HG03521 (cell line): ENCODE data around the gene IFITM1.
"Not testable (repeated sequence)": the region's sequence is repeated elsewhere in the genome, so short reads cannot be mapped to it uniquely, and the experiment has no call there.

Experiments used
- ATAC-seq: cut with Tn5 transposase; IDR thresholded peaks from one replicate; pipeline ENCODE4 v1.9.1; 2021; ENCODE audit warnings: mild to moderate bottlenecking, moderate library complexity; ENCODE audit not compliant: unreplicated experiment

IFITM1 gene

DNA sequence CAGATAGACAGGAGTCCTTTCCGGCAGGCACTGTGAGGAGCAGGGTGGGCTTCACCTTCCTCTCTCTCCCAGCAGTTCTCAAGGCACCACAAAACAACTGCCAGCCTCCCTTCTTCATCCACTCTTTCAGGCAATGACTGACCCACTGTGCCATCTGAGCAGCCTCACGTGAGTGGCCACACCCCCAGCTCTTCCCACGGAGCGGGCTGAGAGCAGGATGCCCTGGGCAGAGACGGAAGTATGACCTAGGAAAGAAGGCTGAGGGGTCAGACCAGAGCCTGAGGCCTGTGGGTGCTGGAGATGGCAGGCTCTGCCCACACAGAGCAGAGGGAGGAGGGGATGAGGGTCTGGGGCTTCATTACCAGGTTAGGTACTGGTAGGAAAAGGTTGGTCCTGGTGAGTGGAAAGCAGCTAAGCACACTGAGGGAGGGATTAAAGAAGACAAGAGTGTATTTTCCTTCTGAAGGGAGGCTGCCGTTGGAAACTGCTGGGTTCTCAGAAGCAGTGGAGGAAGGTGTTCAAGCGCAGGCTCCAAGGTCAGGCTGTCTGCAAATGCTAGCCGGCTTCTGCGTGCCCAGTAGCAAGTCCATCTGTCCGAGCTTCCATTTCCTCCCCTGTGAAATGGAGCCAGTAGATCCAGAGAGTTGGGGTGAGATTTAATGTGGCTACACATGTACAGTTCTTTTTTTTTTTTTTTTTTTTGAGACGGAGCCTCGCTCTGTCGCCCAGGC is 31.0 kb upstream of the IFITM1 start:
- ATAC-seq: no peak

DNA sequence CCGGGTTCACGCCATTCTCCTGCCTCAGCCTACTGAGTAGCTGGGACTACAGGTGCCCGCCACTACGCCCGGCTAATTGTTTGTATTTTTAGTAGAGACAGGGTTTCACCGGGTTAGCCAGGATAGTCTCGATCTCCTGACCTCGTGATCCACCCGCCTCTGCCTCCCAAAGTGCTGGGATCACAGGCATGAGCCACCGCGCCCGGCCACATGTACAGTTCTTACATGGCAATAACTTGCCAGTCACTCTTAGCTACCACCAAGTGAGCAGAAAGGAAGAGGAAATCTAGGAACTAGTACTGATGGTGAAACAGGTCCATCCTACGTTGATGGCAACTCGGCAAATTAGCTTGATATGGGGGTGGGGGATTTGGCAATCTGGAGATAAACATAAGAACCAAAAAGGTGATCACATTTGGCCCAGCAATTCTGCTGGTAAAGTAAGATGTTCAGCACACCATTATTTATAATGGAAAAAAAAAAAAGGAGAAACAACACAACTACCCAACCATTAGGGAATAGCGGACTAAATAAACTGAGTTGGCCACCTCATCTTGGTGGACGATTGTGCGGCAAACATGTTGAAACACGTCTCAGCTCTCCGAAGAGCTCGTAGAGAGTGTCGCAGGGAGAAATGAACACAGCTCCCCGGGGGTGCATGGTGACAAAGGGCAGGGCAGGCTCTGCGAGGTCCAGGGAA is 30.3 kb upstream of the IFITM1 start:
- no peak for ATAC-seq

GRCh38 chr11:284105-285020 is 29.5 kb upstream of the IFITM1 start:
- no peak for ATAC-seq

- no peak for ATAC-seq
Observed at GRCh38 chr11:285021-285893, 28.6 kb upstream of the IFITM1 start.

GRCh38 chr11:285894-286220 is 28.0 kb upstream of the IFITM1 start:
- no peak for ATAC-seq

- not testable (repeated sequence) for ATAC-seq
Observed at GRCh38 chr11:286977-287820, 26.6 kb upstream of the IFITM1 start.

DNA sequence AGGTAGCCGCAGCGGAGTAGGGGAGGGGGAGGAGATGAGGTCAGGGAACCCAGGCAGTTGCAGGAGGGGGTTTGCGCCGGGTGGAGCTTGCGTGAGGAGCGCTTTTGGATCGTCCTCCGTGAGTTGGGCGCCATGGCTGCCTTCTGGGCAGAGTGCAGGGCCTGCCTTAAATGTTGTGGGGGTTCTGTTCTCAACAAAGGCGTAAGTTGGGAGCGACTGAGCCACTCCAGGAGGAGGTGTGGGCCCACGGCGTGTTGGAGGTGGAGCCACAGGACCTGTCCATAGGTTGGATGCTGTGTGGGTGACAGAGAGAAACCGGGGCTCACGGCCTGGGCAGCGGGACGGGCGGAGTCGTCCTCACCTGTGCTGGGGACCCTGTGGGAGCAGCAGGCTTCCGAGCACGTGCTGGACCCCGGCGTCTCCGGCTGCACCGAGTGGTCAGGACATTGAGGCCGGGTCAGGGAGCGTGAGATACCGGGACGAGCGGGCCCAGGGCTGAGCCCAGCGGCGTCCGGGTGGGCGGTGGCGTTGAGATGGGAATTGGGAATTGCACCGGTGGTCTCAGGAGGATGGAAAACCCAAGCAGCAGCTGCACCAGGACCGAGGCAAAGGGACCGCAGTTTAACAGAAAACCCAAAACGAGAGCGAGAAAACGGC is 25.9 kb upstream of the IFITM1 start:
- ATAC-seq: no peak

DNA sequence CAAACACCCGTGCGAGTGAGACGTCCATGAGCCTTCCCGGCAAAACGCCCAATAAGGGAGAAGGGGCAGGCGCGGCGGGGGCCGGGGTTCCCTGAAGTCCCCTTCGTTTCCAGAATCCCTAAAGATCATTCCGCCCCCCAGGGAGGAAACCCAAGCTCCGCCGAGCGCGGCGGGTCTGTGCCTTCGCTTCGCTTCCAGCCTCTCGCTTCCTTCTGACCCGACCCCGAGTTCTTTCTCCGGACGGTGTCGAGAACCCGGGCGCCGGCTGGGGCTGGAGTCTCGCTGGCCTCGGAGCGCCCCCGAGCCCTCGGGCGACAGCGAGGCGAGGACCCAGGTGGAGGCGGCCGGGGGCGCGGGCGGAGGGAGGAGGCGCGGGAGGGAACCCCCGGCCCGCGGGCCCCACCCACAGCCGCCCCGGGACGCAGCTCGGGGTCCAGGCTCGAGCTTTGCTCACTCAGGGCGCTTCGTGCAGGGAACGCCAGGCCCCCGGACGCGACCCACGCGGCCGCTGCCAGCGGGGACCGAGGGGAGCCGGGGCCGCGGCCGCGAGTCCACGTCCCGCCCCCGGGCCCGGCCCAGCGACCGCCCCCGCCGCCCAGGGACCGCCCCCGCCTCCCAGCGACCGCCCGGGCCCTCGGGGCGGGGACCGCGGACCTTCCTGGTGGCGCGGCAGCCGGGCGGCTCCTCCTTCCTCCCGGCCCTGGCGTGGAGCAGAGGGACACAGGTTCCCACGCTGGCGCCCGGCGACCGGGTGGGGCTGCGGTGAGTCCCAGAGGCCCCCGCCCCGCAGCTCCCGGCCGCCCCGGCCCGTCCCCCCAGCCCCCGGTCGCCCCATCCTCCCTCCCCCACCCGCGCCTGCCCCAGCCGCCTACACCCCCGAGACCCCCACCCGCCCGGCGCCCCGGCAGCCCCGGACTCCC is 25.1 kb upstream of the IFITM1 start, which contains the start of gene PGGHG:
Gene PGGHG (plus strand): TSS at position 649 of the 920 bp plus-strand sequence. CDS start 691 bp downstream, outside the sequence.
- no peak for ATAC-seq

DNA sequence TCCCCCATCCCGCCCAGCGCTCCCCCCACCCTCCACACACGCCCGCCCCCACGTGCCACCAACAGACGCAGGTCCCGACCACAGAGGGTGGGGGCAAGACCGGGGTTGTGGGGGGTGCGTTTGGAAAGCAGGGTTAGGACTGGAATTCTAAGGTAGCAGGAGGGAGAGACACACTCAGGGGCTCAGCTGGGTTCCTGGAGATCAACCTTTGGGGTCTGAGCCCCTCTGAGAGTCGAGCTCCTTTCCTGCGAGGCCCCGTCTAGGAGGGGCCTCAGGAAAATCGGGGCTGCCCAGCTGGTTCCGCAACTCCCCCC is 24.5 kb upstream of the IFITM1 start:
- ATAC-seq: no peak

- no peak for ATAC-seq
Observed at GRCh38 chr11:289712-290620, 23.9 kb upstream of the IFITM1 start.

GRCh38 chr11:290621-291231 is 23.1 kb upstream of the IFITM1 start:
- no peak for ATAC-seq

DNA sequence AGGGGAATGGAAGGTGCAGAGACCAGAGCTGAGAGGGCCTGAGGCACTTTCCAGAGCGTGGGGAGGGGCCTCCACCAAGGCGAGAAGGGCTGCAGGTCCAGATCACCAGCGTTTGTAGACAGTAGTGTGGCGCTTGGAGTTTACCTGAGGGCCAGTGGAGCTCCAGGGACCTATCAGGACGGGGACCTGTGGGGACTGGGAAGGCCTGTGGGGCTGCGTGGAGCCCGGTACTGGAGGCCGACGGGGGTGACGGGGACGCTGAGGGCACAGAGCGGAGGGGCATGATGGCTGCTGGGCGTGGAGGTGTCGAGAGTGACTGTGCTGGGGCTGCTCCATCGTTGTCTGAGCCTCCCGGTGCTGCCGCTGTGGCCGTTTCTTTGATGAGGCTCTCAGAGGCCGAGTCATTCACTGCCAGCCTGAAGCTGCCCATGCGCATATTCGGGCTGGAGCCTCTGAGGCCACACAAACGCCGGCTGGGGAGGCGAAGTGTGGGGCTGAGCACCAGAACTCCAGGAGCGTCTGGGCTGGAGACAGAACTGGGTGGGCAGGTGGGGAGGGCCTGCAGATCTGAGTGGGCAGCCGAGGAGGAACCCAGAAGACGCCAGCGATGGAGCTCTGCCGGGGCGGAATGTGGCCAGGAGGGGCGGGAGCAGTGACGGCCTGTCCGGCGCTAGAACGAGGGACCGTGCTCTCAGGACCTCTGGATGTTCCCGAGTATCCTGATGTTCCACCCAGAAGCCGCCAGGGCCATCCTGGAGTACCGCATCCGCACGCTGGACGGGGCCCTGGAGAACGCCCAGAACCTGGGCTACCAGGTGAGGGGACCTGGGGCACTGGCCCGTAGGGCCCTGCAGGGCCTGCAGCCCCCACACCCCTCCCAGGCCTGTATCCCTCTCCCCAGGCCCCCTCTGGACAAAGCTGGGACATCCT is 22.3 kb upstream of the IFITM1 start:
- no peak for ATAC-seq

DNA sequence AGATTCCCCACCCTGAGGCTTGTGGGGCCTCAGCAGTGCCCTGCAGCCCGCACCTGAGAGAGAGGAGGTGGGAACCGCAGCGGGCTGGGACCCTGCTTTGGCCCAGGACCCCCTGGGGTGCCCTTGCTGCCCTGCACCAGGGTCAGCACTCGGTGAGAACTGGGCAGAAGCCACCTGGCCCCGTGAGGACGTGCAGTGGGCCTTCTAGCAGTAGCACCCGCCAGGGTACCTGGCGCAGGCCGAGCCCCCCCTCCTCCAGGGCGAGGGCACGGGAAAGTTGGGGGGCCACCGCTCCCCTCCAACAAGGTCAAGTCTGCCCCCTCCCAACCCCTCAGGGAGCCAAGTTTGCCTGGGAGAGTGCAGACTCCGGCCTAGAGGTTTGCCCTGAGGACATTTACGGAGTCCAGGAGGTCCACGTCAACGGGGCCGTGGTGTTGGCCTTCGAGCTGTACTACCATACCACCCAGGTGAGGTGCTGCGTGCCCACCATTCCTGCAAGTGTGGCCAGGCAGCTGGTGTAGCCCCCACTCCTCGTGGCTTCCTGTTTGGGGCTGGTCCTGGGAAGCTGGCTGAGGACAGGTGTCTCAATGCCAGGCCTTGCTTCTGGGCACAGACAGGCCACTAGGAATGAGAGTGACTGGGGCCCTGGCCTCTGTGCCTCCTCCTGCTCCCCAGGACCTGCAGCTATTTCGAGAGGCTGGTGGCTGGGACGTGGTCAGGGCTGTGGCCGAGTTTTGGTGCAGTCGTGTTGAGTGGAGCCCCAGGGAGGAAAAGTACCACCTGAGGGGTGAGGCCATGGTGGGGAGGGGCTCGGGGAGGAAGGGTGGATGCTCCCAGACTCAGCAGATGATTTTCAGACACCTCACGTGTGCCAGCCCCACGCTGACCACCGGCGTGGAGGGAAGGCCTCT is 21.4 kb upstream of the IFITM1 start:
- no peak for ATAC-seq

DNA sequence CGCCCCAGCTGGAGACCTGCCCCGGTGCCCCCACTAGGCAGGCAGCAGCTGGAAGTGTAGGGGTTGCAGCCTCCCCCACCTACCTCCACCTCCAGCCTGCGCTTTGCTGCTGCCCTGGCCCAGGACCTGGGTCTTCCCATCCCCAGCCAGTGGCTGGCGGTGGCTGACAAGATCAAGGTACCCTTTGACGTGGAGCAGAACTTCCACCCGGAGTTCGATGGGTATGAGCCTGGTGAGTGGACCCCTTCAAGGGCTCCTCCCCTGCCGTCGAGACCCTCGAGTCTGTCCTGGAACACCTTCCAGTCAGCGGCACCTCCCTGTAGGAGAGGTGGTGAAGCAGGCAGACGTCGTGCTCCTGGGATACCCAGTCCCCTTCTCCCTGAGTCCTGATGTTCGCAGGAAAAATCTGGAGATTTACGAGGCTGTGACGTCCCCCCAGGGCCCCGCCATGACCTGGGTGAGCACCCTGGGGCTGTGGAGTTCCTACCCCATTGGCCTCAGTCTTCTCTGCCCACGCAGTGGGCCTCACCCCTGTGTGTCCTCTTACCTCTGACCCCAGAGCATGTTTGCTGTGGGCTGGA is 20.5 kb upstream of the IFITM1 start:
- no peak for ATAC-seq
